Lower lobe of right lung (tissue), 2 donors: Measurements from ENCODE around the gene DTHD1. TPM values are rescaled to one million over a fixed set of nuclear protein-coding genes. Genes with fewer than 3 reads are reported as not detected.

Experiments used
- ATAC-seq, 2 donors: fragments of 200-7000 bp; cut with Tn5 transposase; one replicate each; pipeline ENCODE4 v1.9.1; 2020 to 2022; ENCODE audit warnings: mild to moderate bottlenecking in 2 of 2, moderate library complexity in 2 of 2
- DNase-seq: peaks from one replicate; pipeline ENCODE4 v3.0.0-alpha.2; 2020
- H3K27ac ChIP-seq: fragments of 200-600 bp; one replicate; pipeline ENCODE4 v1.8.0; 2022
- H3K27me3 ChIP-seq: fragments of 200-600 bp; one replicate; pipeline ENCODE4 v1.8.0; 2022; ENCODE audit warnings: low read depth
- H3K36me3 ChIP-seq: fragments of 200-600 bp; one replicate; pipeline ENCODE4 v1.8.0; 2022; ENCODE audit warnings: mild to moderate bottlenecking
- H3K4me1 ChIP-seq: fragments of 200-600 bp; one replicate; pipeline ENCODE4 v1.8.0; 2022
- H3K4me3 ChIP-seq: fragments of 200-600 bp; one replicate; pipeline ENCODE4 v1.8.0; 2022; ENCODE audit warnings: mild to moderate bottlenecking
- H3K9me3 ChIP-seq: fragments of 200-600 bp; one replicate; pipeline ENCODE4 v1.8.0; 2022
- CTCF ChIP-seq: fragments of 200-600 bp; IDR thresholded peaks from one replicate; pipeline ENCODE4 v1.8.0; 2022; ENCODE audit warnings: antibody characterized with exemption, mild to moderate bottlenecking
- intact Hi-C: fragments of 100-400 bp; cut with DNase I; formaldehyde crosslinking; loops from one replicate; pipeline ENCODE4 v1.11.0; 2022
- total RNA-seq: library from RNA; stranded (reverse); fragmentation: NEBNext Ultra II Directional; extraction: Animal tissue kit (Norgen Biotek cat#: 25700); gene quantifications from one replicate; pipeline ENCODE4 v1.2.1, GENCODE V29; 2021
- donor health status: DM: no; HTN: yes; CAD: no; lungs with severe emphysema.

DTHD1 gene
- total RNA-seq, 1 donor from 2014 or later = 8.0 TPM

DNA sequence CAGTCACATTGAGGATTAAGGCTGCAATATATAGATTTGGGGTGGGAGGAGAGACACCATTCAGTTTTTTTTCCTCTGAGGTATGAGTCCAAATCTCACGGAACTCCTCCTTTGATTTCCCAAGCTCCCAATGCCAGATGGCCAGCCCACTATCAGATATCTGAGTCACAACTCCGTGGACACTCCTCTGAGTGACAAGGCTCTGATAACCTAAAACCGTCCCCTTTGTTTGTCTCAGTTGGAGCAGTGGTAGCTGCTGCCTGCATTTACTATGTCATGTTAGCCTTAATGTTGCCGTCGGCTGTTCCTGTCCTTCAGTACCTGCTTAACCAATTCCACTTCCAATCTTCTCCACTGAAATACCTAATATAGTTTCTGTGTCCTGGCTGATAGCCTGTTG, 107.3 kb downstream of the DTHD1 start:
- no peaks in the 10 kb centered on the region for H3K36me3 ChIP-seq
- H3K9me3 ChIP-seq = no peaks in the 10 kb centered on the region
- ATAC-seq = no peak
- intact Hi-C loops = no loop called here
- H3K4me3 ChIP-seq = no peak overlapping the region
- no peak for TF ChIP-seq CTCF
- H3K27ac ChIP-seq = no peak overlapping the region
- DNase-seq = no peak
- H3K27me3 ChIP-seq = peaks cover 3% of the 10 kb centered on the region
- no peaks in the 10 kb centered on the region for H3K4me1 ChIP-seq

GRCh38 chr4:36391411-36391810, 110.0 kb downstream of the DTHD1 start:
- Histone ChIP-seq H3K36me3 (no peaks in the 10 kb centered on the region), H3K27me3 (peaks cover 3% of the 10 kb centered on the region), H3K27ac (no peak overlapping the region), H3K4me3 (no peak overlapping the region), H3K4me1 (no peaks in the 10 kb centered on the region), H3K9me3 (no peaks in the 10 kb centered on the region)
- intact Hi-C loops = no loop called here
- ATAC-seq = no peak
- no peak for DNase-seq
- TF ChIP-seq CTCF = no peak

DNA sequence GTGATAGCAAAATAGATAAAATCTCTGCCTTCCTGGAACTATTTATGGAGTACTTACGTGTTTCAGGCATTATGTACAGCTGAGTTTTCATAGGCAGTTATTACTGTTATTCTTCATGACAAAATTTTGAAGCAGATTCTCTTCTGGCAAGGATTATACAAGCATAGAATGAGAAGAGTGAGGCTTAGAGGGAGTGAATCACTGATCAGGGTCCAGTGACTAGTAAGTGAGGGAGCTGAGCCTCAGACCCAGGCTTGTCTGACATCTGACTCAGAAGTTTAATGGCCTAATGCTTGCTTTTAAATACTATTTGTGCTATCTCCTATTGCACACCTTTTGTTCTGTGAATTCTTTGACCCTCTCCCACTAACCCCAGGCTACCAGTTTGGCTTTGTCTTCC, 110.6 kb downstream of the DTHD1 start:
- Histone ChIP-seq H3K27me3 (peaks cover 3% of the 10 kb centered on the region), H3K27ac (no peak overlapping the region), H3K36me3 (no peaks in the 10 kb centered on the region), H3K4me3 (no peak overlapping the region), H3K9me3 (no peaks in the 10 kb centered on the region), H3K4me1 (no peaks in the 10 kb centered on the region)
- ATAC-seq (no peak), DNase-seq (no peak)
- TF ChIP-seq CTCF = no peak
- intact Hi-C loops = no loop called here

GRCh38 chr4:36392916-36393315, 111.5 kb downstream of the DTHD1 start:
- no peaks in the 10 kb centered on the region for H3K9me3 ChIP-seq
- DNase-seq = no peak
- H3K4me1 ChIP-seq = no peaks in the 10 kb centered on the region
- no peak overlapping the region for H3K27ac ChIP-seq
- no peaks in the 10 kb centered on the region for H3K36me3 ChIP-seq
- peaks cover 3% of the 10 kb centered on the region for H3K27me3 ChIP-seq
- TF ChIP-seq CTCF = no peak
- intact Hi-C loops = no loop called here
- ATAC-seq = no peak
- no peak overlapping the region for H3K4me3 ChIP-seq

Other genes with a start within 250 kb of the DTHD1 start
- 74.5 TPM for gene ARAP2, start 37.1 kb upstream of the DTHD1 start, total RNA-seq